SJSA1 (cell line): ENCODE measurements around the gene ZDHHC14. TPM values are rescaled to one million over a fixed set of nuclear protein-coding genes. Genes with fewer than 3 reads are reported as not detected.

Experiments used
- DNase-seq, 2 experiments: peaks; one replicate each; pipeline ENCODE4 v3.0.0-alpha.2; 2015 to 2020; ENCODE audit warnings: low spot score in 2 of 2, low read depth in 1 of 2
- H3K27ac ChIP-seq: fragments of 250-450 bp; sonication (Bioruptor Pico); 2 replicates; pipeline ENCODE4 v1.5.1; 2020; ENCODE audit warnings: mild to moderate bottlenecking, moderate library complexity
- H3K27me3 ChIP-seq: fragments of 250-450 bp; sonication (Bioruptor Pico); replicated peaks from 2 replicates; pipeline ENCODE4 v1.5.1; 2020; ENCODE audit warnings: mild to moderate bottlenecking, moderate library complexity
- H3K36me3 ChIP-seq: fragments of 250-450 bp; sonication (Bioruptor Pico); 2 replicates; pipeline ENCODE4 v1.5.1; 2020; ENCODE audit warnings: mild to moderate bottlenecking
- H3K4me1 ChIP-seq: fragments of 250-450 bp; sonication (Bioruptor Pico); replicated peaks from 2 replicates; pipeline ENCODE4 v1.6.1; 2021; ENCODE audit warnings: mild to moderate bottlenecking
- H3K4me3 ChIP-seq: fragments of 250-450 bp; sonication (Bioruptor Pico); 2 replicates; pipeline ENCODE4 v1.5.1; 2020; ENCODE audit warnings: mild to moderate bottlenecking
- H3K9me3 ChIP-seq: fragments of 250-450 bp; sonication (Bioruptor Pico); replicated peaks from 2 replicates; pipeline ENCODE4 v1.5.1; 2020; ENCODE audit warnings: mild to moderate bottlenecking
- total RNA-seq: library from RNA; depleted of rRNA; stranded (reverse); fragments of >200 nt; shearing (Covaris generic); gene quantifications from 2 replicates; pipeline ENCODE4 v1.2.3, GENCODE V29; 2014

ZDHHC14 gene
- total RNA-seq, 1 experiment from 2014 or later: 8.4 TPM

- no peaks in the 10 kb centered on the region for H3K9me3 ChIP-seq
- no peak overlapping the region for H3K27ac ChIP-seq
- no peaks in the 10 kb centered on the region for H3K4me1 ChIP-seq
- H3K36me3 ChIP-seq: no peaks in the 10 kb centered on the region
- H3K4me3 ChIP-seq: no peak overlapping the region
- no peak for DNase-seq
- H3K27me3 ChIP-seq: no peaks in the 10 kb centered on the region
Observed at GRCh38 chr6:157622427-157622826, 241.4 kb downstream of the ZDHHC14 start.

DNA sequence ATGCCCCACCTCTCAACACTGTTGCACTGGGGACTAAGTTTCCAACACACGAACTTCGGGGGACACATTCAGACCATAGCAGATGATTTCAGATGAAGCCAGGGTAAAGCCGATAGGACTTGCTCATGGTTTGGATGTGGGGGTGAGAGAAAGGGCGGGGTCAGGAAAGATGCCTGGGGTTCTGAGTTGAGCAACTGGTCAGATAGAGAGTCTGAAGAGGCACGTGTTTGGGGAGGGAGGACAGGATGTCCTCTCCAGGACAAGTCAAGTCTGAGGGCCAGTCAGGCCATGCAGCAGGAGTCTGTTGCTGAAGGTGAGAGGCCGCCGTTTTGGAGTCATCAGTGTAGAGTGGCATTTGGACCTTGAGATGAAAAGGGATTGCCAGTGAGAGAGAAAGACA lies 244.1 kb downstream of the ZDHHC14 start:
- Histone ChIP-seq H3K9me3 (no peaks in the 10 kb centered on the region), H3K27ac (no peak overlapping the region), H3K27me3 (no peaks in the 10 kb centered on the region), H3K36me3 (peaks cover 2% of the 10 kb centered on the region; the same call in 1 of the 2 replicates), H3K4me3 (no peak overlapping the region), H3K4me1 (no peaks in the 10 kb centered on the region)
- DNase-seq: no peak

GRCh38 chr6:157625764-157626163 lies 244.8 kb downstream of the ZDHHC14 start:
- H3K4me1 ChIP-seq: no peaks in the 10 kb centered on the region
- no peak overlapping the region for H3K4me3 ChIP-seq
- H3K27me3 ChIP-seq: no peaks in the 10 kb centered on the region
- peaks cover 9% of the 10 kb centered on the region for H3K36me3 ChIP-seq
- DNase-seq: no peak
- no peak overlapping the region for H3K27ac ChIP-seq
- H3K9me3 ChIP-seq: no peaks in the 10 kb centered on the region

- Histone ChIP-seq H3K27me3 (no peaks in the 10 kb centered on the region), H3K4me3 (no peak overlapping the region), H3K4me1 (no peaks in the 10 kb centered on the region), H3K36me3 (peaks cover 9% of the 10 kb centered on the region), H3K27ac (no peak overlapping the region), H3K9me3 (no peaks in the 10 kb centered on the region)
- DNase-seq: no peak
Observed at GRCh38 chr6:157627195-157627966, 246.4 kb downstream of the ZDHHC14 start.

DNA sequence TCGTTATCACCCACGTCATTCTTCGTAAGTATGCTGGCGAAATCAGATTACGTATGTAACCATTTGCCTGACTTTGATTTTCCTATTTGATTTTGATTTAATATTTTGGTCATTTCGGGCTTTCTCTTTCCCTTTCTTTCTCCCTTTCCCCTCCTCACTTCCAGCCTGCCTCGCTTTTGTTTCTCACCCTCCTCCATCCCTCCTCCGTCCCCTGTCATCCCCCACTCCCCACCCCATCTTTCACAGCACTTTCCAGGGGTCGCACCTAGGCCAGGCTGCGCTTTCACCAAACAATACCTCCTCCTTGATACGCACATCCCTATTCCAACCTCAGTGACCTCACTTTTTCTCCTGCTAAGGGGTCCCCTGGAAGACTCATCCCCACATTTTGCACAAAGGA lies 247.5 kb downstream of the ZDHHC14 start:
- no peak overlapping the region for H3K27ac ChIP-seq
- H3K36me3 ChIP-seq: peaks cover 9% of the 10 kb centered on the region
- H3K9me3 ChIP-seq: no peaks in the 10 kb centered on the region
- no peak for DNase-seq
- no peak overlapping the region for H3K4me3 ChIP-seq
- H3K27me3 ChIP-seq: no peaks in the 10 kb centered on the region
- H3K4me1 ChIP-seq: no peaks in the 10 kb centered on the region

GRCh38 chr6:157629220-157629619 lies 248.2 kb downstream of the ZDHHC14 start:
- DNase-seq: no peak
- Histone ChIP-seq H3K4me3 (no peak overlapping the region), H3K27me3 (no peaks in the 10 kb centered on the region), H3K36me3 (peaks cover 9% of the 10 kb centered on the region), H3K27ac (no peak overlapping the region), H3K4me1 (no peaks in the 10 kb centered on the region), H3K9me3 (no peaks in the 10 kb centered on the region)

GRCh38 chr6:157630463-157631080 lies 249.6 kb downstream of the ZDHHC14 start:
- no peak for DNase-seq
- Histone ChIP-seq H3K27ac (no peak overlapping the region), H3K4me3 (no peak overlapping the region), H3K4me1 (no peaks in the 10 kb centered on the region), H3K9me3 (no peaks in the 10 kb centered on the region), H3K36me3 (peaks cover 9% of the 10 kb centered on the region), H3K27me3 (no peaks in the 10 kb centered on the region)

GRCh38 chr6:157631412-157631811 lies 250.4 kb downstream of the ZDHHC14 start:
- no peaks in the 10 kb centered on the region for H3K27me3 ChIP-seq
- H3K4me3 ChIP-seq: no peak overlapping the region
- H3K4me1 ChIP-seq: no peaks in the 10 kb centered on the region
- H3K9me3 ChIP-seq: no peaks in the 10 kb centered on the region
- peaks cover 9% of the 10 kb centered on the region for H3K36me3 ChIP-seq
- no peak for DNase-seq
- no peak overlapping the region for H3K27ac ChIP-seq

DNA sequence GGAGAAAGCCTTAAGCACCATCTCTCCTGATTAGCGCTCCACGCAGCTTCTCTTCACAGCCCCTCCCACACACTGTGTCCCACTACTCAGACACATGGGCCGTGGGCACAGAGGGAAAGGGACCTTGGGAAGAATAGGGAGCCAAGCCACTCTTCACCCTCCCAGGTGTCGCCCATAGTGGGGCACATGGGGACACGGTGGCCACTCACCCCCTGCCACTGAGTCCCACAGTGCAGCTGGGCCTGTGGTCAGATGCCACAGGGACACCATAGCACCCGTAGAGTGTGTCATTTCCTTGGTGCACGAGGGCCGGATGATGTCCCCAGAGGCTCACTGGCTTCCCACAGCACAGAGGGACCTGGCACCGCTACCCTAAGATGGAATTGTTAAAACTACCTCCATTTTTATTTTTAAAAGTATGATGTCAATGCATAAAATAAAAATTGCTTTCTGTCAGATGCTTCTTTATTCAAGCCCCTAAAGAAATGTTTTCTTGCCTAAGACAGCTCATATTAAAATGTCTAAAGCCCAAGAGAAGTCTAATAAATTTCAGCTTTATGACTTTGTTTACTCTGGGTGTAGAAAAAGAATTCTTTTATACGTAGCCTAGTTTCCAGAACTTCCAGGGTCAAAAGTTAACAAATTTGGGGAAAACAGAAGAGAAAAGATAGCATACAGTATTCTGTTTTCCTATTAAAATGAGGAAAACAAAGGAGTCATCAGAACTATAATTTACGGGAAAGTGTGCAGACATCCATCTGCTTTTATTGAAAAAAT lies 251.0 kb downstream of the ZDHHC14 start:
- H3K27ac ChIP-seq: no peak overlapping the region

DNA sequence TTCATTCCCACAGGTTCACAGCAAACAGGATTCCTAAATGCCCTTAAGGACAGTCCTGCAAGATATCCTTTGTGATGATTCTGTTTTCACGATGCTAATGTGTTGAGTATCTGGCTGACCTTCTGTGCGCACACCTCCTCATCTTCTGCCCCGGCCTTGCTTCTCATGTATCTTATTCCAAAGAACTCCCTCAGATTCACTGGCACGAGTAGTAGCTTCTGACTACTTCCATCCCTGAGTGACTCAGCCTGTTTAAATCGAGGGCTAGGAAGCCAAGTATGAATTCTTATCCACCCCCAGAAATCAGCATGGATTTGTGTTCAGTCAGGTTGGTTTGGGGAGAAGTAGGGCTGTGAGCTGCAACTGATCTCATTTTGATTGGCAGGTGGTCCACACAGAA lies 251.8 kb downstream of the ZDHHC14 start:
- Histone ChIP-seq H3K27me3 (no peaks in the 10 kb centered on the region), H3K27ac (no peak overlapping the region), H3K4me1 (no peaks in the 10 kb centered on the region), H3K9me3 (no peaks in the 10 kb centered on the region), H3K4me3 (no peak overlapping the region), H3K36me3 (peaks cover 9% of the 10 kb centered on the region)
- no peak for DNase-seq

More for the DNA sequence above, 251.0 kb downstream of the ZDHHC14 start:
- H3K4me3 ChIP-seq: no peak overlapping the region
- DNase-seq: no peak
- H3K36me3 ChIP-seq: peaks cover 9% of the 10 kb centered on the region
- no peaks in the 10 kb centered on the region for H3K27me3 ChIP-seq
- H3K4me1 ChIP-seq: no peaks in the 10 kb centered on the region
- no peaks in the 10 kb centered on the region for H3K9me3 ChIP-seq

- no peaks in the 10 kb centered on the region for H3K27me3 ChIP-seq
- H3K4me3 ChIP-seq: no peak overlapping the region
- H3K4me1 ChIP-seq: no peaks in the 10 kb centered on the region
- no peak for DNase-seq
- no peaks in the 10 kb centered on the region for H3K9me3 ChIP-seq
- H3K27ac ChIP-seq: no peak overlapping the region
- peaks cover 9% of the 10 kb centered on the region for H3K36me3 ChIP-seq
Observed at GRCh38 chr6:157634546-157634945, 253.6 kb downstream of the ZDHHC14 start.

DNA sequence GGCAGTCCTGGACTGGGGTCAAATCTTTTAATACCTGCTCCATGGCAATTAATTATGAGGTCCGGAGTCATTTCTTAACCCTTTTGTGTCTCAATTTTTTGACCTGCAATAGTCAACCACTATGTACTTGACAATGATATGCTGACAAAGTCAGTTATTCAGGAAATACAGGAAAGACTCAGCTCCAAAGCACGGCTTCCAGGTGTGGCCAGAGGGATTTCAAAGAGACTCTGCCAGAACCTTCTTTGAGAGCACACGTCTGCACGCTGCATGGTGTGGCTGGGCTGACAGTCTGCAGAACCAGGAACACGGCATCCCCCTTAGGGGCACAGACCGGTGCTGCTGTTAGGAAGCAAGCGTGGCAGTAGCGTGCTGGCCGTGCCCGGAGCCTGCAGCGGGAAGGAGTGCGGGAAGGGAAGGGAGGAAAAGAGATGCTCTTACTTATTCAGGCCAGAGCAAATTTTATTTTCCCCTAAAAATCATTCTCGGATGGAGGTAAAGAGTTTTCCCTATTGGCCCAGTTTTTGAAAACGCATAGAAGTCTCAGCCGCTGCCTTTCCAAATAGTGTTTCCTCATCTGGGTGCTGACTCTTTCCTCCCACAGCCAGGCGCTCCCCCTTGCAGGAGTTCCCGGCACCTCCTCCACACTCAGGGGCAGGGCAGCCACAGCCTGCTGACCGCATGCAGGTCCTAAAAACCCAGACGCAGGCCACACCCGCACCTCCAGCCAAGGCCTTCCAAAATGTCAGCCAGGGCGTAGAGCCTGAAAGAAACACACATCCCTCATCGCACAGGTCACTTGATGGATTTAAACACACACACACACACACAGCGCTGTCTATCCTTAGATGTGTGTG lies 254.6 kb downstream of the ZDHHC14 start:
- no peaks in the 10 kb centered on the region for H3K9me3 ChIP-seq
- no peaks in the 10 kb centered on the region for H3K27me3 ChIP-seq
- H3K4me3 ChIP-seq: no peak overlapping the region
- no peak overlapping the region for H3K27ac ChIP-seq
- no peak for DNase-seq
- H3K4me1 ChIP-seq: no peaks in the 10 kb centered on the region
- peaks cover 2% of the 10 kb centered on the region; the same call in 1 of the 2 replicates for H3K36me3 ChIP-seq

- H3K4me3 ChIP-seq: no peak overlapping the region
- H3K4me1 ChIP-seq: no peaks in the 10 kb centered on the region
- no peaks in the 10 kb centered on the region for H3K9me3 ChIP-seq
- H3K27me3 ChIP-seq: no peaks in the 10 kb centered on the region
- DNase-seq: no peak
- no peaks in the 10 kb centered on the region for H3K36me3 ChIP-seq
- H3K27ac ChIP-seq: no peak overlapping the region
Observed at GRCh38 chr6:157637516-157637915, 256.5 kb downstream of the ZDHHC14 start.
